RWPE1 (cell line): ENCODE data around the gene KLHL1.

ENCODE experiments used
- CTCF ChIA-PET: fragments of 350-600 bp; sonication (Branson Sonifier 250); formaldehyde crosslinking; extraction: SDS; loops from one replicate; lab custom pipeline; 2021; lab: Yijun Ruan, JAX
- POLR2A ChIA-PET: fragments of 400-600 bp; formaldehyde crosslinking; extraction: SDS; loops from one replicate; lab custom pipeline; 2020; ENCODE audit warnings: antibody characterized with exemption; ENCODE audit not compliant: low non-redundant PET; lab: Yijun Ruan, JAX
- DNase-seq: peaks from one replicate; pipeline ENCODE4 v3.0.0; 2012; ENCODE audit warnings: low spot score
- H3K27ac ChIP-seq: fragments of 450-650 bp; 2 replicates; pipeline ENCODE4 v1.5.1; 2017
- CTCF ChIP-seq: fragments of 450-650 bp; conservative IDR thresholded peaks from 2 replicates; pipeline ENCODE4 v1.5.1; 2017; ENCODE audit warnings: low read depth, mild to moderate bottlenecking

Gene KLHL1

GRCh38 chr13:69980799-69981198 lies 127.5 kb downstream of the KLHL1 start:
- ChIA-PET POLR2A (no interaction called here), CTCF (no interaction called here)
- DNase-seq, result no peak
- no peak overlapping the region for H3K27ac ChIP-seq
- TF ChIP-seq CTCF, result no peak

- ChIA-PET POLR2A (no interaction called here), CTCF (interaction anchor here (0.5 to 0.7 kb wide), 2 partner anchors 19 to 22 kb away, joined by 3 to 4 read pairs; no protein-coding TSS in a partner anchor)
- no peak for TF ChIP-seq CTCF
- no peak overlapping the region for H3K27ac ChIP-seq
- no peak for DNase-seq
Observed at GRCh38 chr13:69975496-69975895, 132.8 kb downstream of the KLHL1 start.

GRCh38 chr13:69970520-69970919 lies 137.7 kb downstream of the KLHL1 start:
- DNase-seq, result peak; percentile 5
- H3K27ac ChIP-seq, result no peak overlapping the region
- ChIA-PET CTCF (interaction anchor here (0.7 kb wide), 1 partner anchor 11 kb away, joined by 3 read pairs; no protein-coding TSS in a partner anchor), POLR2A (no interaction called here)
- TF ChIP-seq CTCF, result no peak

- TF ChIP-seq CTCF, result no peak
- CTCF ChIA-PET, result interaction anchor here (0.6 to 0.7 kb wide), 2 partner anchors 12 to 69 kb away, joined by 3 to 5 read pairs; no protein-coding TSS in a partner anchor
- POLR2A ChIA-PET, result no interaction called here
- no peak overlapping the region for H3K27ac ChIP-seq
- no peak for DNase-seq
Observed at GRCh38 chr13:69959046-69959445, 149.2 kb downstream of the KLHL1 start.

GRCh38 chr13:69956839-69957238 lies 151.4 kb downstream of the KLHL1 start:
- no peak for DNase-seq
- ChIA-PET POLR2A (no interaction called here), CTCF (no interaction called here)
- H3K27ac ChIP-seq, result no peak overlapping the region
- TF ChIP-seq CTCF, result no peak

GRCh38 chr13:69956349-69956748 lies 151.9 kb downstream of the KLHL1 start:
- ChIA-PET POLR2A (no interaction called here), CTCF (no interaction called here)
- no peak for DNase-seq
- H3K27ac ChIP-seq, result no peak overlapping the region
- no peak for TF ChIP-seq CTCF
